ENCODE data around the gene VEGFC. TPM values are rescaled to one million over a fixed set of nuclear protein-coding genes. Genes with fewer than 3 reads are reported as not detected.

The VEGFC gene
- total RNA-seq, 1 experiment from 2014 or later = 14.4 TPM

DNA sequence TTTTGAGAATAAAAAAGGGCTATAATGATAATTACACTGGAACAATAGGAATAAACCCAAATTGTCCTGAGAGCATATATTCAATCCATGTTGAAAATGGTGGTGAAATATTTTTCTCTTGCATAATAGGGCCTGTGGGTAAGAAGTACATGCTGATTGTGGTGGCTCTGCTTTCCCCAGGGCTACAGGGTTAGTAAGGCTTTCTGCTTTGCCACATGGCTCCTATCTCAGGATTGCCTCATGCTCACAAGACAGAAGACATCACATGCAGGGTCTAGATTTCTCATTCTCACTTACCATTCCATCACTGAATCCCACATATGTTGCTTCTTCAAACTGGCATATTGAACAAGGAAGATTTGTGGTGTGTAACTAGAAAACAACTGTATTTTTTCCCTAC lies 12.4 kb upstream of the VEGFC start:
- in situ Hi-C loops (cut with HindIII; ENCODE audit: low pct_unique_long_range_greater_than_20kb, low sequenced_read_pairs) = no loop called here
- DNase-seq (ENCODE audit: low read depth) = no peak

DNA sequence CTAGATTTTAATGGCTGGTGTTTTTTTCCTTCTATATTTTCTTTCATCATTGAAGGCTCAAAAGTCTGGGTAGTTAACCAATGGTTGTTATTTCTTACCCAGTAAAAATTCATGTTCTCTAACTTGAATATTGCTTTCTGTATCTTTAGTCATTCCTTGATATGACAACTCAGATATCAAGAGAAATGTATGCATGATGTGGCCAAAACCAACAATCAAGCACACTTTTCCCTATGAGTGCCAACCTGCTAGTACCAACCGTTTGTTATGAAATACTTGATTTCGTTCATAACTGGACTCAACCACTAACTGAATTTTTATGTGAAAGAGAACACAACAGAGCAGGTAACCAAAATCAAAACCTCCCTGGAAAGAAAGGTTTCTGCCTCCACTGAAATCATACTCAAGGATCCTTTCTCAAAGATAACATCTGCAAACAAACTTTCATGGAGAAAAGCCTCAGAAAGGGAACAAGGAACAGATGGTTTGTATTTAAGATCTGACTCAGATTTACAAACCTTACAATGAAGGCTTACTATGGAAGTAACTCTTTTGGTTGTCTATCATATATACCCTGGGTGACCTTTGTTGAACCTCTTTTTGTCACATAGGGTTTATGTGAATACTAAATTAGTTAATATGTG lies 8.3 kb upstream of the VEGFC start:
- in situ Hi-C loops (cut with HindIII; ENCODE audit: low pct_unique_long_range_greater_than_20kb, low sequenced_read_pairs) = no loop called here
- DNase-seq (ENCODE audit: low read depth) = no peak

DNA sequence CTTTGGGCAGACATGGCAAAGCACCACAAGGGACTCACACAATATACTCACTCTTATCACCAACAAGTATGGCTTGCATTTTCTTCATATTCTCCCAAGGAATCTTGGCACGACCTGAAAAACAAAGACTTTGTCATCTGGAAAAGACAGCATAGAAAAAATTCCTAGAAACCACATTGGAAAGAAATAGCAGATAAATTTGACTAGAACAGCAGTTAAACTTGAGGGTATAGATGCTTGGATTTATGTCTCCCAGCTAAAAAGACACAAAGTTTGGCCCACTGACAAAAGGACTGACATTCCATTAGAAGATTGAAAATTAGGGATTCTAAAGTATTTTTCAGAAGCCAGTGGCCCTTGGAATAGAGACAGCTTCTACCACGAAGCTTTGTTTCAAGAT lies 6.9 kb upstream of the VEGFC start:
- DNase-seq (ENCODE audit: low read depth) = no peak
- in situ Hi-C loops (cut with HindIII; ENCODE audit: low pct_unique_long_range_greater_than_20kb, low sequenced_read_pairs) = no loop called here

DNA sequence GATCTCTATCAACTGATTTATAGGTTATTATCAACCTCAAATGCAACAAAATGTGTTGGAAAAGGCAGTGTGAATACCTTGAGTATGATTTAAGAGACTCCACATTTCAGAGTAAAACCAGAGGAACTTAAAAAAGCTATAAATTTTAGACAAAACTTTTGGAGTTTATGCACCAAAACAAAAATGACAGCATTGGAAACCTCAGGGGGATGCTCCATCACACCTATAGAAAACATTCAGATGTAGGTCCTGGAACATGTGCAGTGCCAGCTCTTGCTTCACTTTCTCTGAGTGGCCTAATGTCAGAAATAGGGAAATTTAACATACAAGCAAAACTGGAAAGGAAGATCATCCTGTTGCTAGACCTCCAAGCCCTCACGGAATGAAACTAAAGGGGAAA lies 5.8 kb upstream of the VEGFC start:
- in situ Hi-C loops (cut with HindIII; ENCODE audit: low pct_unique_long_range_greater_than_20kb, low sequenced_read_pairs) = no loop called here

DNA sequence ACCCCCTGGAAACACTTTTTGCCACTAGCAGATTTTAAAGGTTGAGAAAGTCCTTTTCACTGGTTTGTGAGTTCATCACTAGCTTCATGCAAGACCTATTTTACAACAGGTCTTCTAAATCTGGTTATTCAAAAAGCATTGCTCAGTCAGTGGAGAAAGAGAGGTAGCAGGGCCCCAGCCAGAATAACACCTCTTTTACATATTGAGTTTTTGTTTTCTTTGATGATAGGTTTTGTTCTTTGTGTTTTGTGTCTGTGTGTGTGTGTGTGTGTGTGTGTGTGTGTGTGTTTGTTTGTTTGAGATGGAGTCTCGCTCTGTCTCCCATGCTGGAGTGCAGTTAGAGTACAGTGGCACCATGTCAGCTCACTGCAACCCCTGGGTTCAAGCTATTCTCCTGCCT lies 2.7 kb upstream of the VEGFC start:
- no peak for DNase-seq (ENCODE audit: low read depth)
- in situ Hi-C loops (cut with HindIII; ENCODE audit: low pct_unique_long_range_greater_than_20kb, low sequenced_read_pairs) = no loop called here

More for the DNA sequence above, 5.8 kb upstream of the VEGFC start:
- no peak for DNase-seq (ENCODE audit: low read depth)

DNA sequence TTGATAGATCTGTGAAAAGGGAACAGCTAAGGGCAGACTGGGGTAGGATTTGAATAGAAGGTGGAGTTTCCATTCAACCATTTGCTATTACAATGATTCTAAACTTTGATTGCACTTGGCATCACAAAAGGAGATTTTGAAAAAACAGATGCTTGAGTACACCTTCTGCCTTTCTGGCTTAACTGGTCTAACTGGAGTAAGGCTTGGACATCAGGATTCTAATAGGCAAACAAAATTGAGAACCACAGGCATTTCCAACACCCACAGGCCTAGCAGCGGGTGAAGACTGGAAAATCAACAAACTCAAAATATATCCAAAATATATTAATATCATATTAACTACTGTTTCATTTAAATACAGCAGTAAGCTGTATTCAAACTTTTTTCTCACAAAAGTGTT lies 1.9 kb upstream of the VEGFC start:
- in situ Hi-C loops (cut with HindIII; ENCODE audit: low pct_unique_long_range_greater_than_20kb, low sequenced_read_pairs) = no loop called here
- DNase-seq (ENCODE audit: low read depth) = no peak

DNA sequence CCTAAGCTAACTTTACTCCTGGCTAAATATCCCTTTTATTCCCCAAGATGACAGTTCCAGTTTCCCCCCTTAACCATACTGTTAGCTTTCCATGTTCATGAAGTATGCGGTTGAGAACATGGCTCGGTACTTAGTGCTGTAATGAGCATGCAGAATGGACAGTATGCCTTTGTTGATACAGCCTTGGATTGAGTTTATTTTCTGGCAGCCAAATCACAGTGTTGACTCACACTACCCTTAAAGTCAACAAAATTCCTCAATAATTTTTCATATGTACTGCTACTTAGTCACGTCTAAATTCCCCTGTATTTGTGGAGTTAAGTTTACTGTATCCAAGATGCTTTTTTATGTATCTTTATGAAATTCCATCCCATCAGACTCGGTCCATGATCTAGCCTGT lies 1.4 kb upstream of the VEGFC start:
- peak; percentile 39 for DNase-seq (ENCODE audit: low read depth)
- in situ Hi-C loops (cut with HindIII; ENCODE audit: low pct_unique_long_range_greater_than_20kb, low sequenced_read_pairs) = no loop called here

DNA sequence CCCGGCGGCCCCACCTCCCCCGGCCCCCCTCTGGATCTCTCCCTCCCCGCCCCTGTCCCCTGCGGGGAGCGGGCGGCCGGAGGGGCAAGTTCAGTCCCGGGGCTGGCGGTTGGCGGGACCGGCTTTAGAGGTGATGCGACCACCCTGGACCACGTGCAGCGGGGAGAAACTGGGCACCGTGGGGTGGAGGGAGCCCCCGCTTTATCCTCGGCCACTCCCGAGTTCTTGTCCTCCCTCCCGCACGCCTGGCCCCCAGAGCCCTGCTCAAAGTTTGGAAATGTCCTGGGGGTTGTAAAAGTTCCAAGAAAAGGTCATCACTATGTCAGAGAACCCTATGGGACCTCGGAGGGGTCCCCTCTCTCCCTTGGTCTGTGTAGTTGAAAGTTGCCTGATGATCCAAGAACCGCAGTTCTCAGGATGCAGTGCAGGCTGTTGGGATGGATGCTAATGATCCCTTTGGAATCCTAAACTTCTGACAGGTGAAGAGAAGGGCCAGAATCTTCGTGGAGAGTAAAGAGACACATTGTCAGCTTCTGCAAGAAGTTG lies 411 bp upstream of the VEGFC start:
- DNase-seq (ENCODE audit: low read depth) = no peak
- in situ Hi-C loops (cut with HindIII; ENCODE audit: low pct_unique_long_range_greater_than_20kb, low sequenced_read_pairs) = no loop called here

DNA sequence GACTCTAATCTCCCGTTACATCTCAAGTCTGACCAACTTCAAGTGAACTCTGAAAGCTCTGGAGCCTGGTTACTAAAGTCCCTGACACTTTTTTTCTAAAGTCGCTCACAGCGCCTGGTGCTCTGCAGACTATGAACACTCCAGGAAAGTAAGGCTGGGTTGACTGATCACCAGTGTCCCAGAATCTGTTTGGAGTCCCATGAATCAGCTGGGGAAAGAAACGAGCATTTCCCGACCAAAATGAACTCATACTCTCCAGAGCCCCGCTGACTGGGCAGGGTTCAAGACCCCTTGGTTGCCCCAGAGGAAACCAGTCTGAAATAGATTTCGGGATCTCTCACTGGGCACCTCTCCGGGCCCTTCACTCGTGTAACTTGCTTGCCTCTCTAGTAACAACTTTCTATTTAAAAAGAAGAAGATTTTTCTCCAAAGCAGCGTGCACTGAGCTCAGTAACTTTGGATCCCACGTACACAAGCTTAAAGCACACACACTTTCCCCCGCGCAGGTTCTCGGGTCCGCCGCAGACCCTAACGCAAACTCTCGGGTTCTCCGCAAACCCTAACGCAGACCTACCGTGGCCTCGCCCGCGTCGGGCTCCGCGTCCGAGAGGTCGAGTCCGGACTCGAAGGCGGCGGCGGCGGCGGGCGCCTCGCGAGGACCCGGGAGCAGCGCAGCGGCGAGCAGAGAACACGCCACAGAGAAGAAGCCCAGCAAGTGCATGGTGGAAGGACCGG lies 964 bp downstream of the VEGFC start:
- in situ Hi-C loops (cut with HindIII; ENCODE audit: low pct_unique_long_range_greater_than_20kb, low sequenced_read_pairs) = no loop called here
- DNase-seq (ENCODE audit: low read depth) = peak; percentile 51

DNA sequence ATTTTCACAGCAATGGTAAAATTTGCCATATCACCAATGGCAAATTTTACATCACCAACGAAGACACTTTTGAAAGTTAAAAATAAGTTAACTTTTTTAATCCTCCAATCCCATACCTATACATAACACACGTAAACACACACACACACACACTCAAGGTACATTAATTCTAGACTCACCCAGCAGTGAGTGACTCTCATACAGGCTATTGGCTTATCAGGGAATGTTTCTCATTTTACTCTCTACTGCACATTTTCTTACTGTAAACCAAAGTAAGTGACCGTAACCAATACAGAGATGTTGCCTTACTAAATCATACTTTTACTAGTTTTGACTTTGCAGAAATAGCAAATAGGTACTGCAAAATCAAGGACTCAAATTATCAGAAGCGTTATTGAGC lies 2.3 kb downstream of the VEGFC start:
- in situ Hi-C loops (cut with HindIII; ENCODE audit: low pct_unique_long_range_greater_than_20kb, low sequenced_read_pairs) = no loop called here
- DNase-seq (ENCODE audit: low read depth) = no peak

DNA sequence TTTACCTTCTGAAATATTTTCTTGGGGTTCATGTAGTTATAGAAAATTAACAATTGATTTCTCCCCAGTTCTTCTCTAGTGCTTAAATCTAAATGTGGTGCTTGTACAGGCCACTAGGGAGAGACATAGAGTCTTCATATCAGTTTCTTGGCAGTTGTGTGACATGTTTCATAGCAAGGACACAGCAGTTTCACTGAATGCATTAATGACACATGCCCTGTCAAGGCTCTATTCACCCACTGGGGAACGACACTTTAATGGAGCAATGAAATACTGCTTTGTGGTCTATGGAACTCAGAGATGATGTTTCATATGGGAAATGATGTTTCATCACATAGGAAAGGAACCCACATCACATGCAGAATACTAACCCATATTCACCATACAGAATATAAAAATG lies 2.8 kb downstream of the VEGFC start:
- DNase-seq (ENCODE audit: low read depth) = peak; percentile 73
- in situ Hi-C loops (cut with HindIII; ENCODE audit: low pct_unique_long_range_greater_than_20kb, low sequenced_read_pairs) = no loop called here

DNA sequence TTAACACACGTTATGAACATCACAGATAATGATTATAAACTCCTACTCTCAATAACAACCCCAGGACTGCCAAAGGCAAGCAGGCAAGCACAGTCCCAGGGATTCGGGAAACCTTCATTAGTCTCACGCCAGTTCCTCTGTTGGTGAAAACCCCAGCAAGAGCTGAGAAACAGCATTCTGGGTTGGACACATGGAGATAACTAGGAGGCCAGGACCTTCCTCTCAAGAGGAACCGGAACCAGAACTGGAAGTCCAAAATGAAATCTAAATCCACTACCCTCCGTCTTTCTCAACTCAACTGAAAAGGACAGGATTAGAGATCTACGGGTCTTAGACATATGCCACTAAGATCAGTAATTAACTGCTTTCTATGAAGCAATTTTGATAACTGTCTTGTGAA lies 3.8 kb downstream of the VEGFC start:
- in situ Hi-C loops (cut with HindIII; ENCODE audit: low pct_unique_long_range_greater_than_20kb, low sequenced_read_pairs) = no loop called here

DNA sequence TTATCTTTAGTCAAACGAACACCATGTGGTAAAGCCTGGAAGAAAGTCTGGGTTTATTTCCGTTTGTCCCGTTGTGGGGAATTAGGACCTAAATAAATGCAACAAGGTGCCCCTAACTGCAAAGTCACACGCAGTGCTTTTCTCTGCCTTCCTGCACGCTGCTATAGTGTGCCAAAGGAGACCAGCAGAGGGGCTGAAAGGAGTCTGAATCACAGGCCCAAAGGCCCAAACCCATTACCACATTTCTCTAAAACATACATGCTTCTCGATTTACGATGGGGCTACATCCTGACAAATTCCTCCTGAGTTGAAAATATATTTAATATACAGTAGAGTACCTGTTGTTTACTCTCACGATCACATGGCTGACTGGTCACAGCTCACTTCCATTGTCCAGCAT lies 4.5 kb downstream of the VEGFC start:
- in situ Hi-C loops (cut with HindIII; ENCODE audit: low pct_unique_long_range_greater_than_20kb, low sequenced_read_pairs) = no loop called here
- peak; percentile 51 for DNase-seq (ENCODE audit: low read depth)

More for the DNA sequence above, 3.8 kb downstream of the VEGFC start:
- peak; percentile 40 for DNase-seq (ENCODE audit: low read depth)

DNA sequence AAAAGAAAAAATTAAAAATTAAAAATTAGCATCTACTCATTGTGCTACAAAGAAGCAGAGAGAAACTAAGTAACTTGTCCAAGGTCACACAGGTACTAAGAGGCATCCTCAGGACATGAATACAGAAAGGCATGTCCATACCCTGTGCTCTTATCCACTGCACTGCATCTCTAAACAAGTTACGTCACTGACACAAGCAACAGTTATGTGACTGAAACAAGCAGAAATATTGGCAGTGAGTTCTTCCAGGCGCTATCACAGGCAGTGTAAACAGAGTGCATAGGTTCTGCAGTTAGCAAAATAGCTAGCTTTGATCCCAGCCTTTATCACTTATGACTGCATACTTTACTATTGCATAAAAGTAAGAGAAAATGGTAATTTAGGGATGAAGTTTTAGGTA lies 7.9 kb downstream of the VEGFC start:
- in situ Hi-C loops (cut with HindIII; ENCODE audit: low pct_unique_long_range_greater_than_20kb, low sequenced_read_pairs) = no loop called here
- DNase-seq (ENCODE audit: low read depth) = no peak

DNA sequence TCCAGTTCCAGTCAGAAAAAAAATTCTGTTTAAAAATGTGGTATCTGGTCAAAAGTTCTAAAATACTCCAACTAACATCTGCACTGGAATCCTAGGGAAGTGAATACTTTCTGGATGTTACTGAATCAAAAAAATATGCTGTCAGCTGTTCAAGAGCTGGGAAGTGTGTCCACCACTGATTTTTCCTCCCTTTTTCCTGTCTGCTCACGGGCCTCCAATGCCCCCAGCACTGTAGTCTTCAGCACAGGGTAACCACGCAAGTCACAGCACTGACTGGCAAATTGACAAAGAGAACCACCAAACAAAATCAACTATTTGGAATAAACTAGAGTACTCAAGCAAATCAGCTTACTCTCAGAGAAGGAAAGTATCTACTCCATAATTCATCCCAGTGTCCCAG lies 9.9 kb downstream of the VEGFC start:
- no peak for DNase-seq (ENCODE audit: low read depth)
- in situ Hi-C loops (cut with HindIII; ENCODE audit: low pct_unique_long_range_greater_than_20kb, low sequenced_read_pairs) = no loop called here

DNA sequence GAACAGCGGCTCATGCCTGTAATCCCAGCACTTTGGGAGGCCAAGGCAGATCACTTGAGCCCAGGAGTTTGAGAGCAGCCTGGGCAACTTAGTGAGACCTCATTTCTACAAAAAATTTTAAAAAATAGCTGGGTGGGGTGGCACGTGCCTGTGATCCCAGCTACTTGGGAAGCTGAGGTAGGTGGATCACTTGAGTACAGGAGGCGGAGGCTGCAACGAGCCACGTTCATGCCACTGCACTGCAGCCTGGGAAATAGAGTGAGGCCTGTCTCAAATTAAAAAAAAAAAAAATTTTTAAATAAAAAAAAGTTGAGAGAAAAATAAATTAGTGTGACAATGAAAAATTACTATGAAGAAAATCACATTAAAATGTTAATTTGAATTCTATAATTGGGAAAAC lies 10.5 kb downstream of the VEGFC start:
- DNase-seq (ENCODE audit: low read depth) = peak; percentile 54
- in situ Hi-C loops (cut with HindIII; ENCODE audit: low pct_unique_long_range_greater_than_20kb, low sequenced_read_pairs) = no loop called here

DNA sequence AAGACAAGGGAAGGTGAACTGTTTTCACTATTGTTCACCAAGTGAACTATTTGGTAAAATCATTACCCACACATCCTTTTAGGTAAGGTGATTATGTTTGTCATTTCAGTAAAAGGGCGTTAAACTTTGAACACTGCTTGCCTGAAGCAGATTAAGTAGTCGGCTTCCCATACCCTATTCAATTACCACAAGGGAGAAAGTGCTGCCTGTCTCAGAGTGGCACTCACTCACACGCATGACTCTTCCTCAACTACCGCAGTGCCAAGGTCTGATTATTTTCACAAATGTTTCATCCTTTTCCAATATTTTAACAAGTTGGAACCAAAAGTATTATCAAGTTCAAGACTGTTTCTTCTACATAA lies 11.0 kb downstream of the VEGFC start:
- in situ Hi-C loops (cut with HindIII; ENCODE audit: low pct_unique_long_range_greater_than_20kb, low sequenced_read_pairs) = no loop called here
- peak; percentile 54 for DNase-seq (ENCODE audit: low read depth)

DNA sequence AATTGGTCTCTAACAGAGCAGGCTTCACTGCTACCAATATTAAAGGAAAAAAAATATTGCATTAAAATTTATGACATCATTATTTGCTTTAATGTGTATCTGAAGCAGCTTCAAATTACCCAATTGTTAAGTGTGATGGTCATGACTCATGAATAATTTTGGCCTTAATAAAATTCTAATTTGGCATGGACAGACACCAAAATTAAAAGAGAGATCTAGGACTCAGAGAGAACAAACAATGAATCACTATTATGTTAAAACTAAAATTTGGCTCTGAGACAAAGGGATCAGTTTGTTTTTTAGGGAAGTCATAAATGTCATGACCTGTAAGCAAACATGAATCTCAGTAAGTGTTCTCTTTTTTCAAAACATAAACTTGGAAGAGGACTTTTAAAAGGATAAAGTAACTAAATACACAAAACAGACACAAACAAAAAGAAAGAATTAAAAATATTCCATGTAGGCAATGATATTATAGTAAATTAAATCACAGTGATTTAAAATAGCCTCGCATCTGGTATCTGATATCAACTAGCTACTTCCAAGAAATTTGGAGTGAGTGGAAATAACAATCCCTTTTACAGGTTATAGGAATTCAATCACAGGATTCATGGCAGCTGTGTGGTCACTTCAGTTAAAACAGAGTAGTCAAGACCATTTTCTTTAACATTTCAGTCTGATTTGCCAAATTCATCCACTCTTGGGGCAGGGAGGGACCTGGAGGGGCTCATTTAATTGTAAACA lies 11.6 kb downstream of the VEGFC start:
- in situ Hi-C loops (cut with HindIII; ENCODE audit: low pct_unique_long_range_greater_than_20kb, low sequenced_read_pairs) = no loop called here
- no peak for DNase-seq (ENCODE audit: low read depth)

DNA sequence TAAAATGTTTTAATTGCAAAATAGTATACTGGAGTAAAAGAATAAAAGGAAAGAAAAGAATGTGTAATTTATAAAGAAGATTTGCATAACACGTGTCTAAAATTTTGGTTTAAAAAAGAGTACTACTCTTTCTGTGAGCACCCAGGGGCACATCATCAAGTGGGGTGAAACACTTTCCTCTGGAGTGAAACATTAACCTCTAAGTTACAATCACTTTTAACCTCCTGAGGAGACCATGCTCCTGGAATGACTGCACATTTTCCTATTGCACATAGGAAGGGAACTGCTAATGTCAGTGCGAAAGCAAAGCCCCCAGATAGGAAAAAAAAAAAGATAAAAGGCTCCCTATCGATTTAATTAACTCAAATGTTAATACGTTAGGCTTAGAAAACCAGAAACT lies 13.3 kb downstream of the VEGFC start:
- peak; percentile 57 for DNase-seq (ENCODE audit: low read depth)
- in situ Hi-C loops (cut with HindIII; ENCODE audit: low pct_unique_long_range_greater_than_20kb, low sequenced_read_pairs) = no loop called here
